GM18519 (cell line): ENCODE results near the gene NMNAT3.

ENCODE experiments used
- ATAC-seq: cut with Tn5 transposase; IDR thresholded peaks from one replicate; pipeline ENCODE4 v1.9.1; 2021; ENCODE audit warnings: mild to moderate bottlenecking, moderate library complexity; ENCODE audit not compliant: unreplicated experiment, low FRiP score

Gene NMNAT3

DNA sequence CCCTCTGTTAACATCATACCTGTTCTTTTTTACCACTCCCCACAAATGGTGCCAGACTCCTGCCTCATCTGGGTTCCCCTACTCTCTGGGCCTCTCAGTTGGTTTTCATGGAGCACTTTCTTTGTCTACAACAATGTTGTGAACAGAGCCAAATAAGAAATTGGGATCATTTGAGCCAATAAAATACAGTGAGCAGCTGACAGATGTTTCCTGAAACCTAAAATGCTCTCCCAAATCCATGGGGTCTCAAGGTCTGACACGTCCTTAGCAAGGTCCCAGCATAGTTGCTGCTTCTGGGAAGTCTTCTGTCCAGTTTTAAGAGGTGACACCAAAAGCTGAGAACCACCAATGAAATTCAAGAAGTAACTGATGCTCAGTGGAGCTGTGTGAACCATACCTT lies 1.7 kb downstream of the NMNAT3 start:
- no peak for ATAC-seq

DNA sequence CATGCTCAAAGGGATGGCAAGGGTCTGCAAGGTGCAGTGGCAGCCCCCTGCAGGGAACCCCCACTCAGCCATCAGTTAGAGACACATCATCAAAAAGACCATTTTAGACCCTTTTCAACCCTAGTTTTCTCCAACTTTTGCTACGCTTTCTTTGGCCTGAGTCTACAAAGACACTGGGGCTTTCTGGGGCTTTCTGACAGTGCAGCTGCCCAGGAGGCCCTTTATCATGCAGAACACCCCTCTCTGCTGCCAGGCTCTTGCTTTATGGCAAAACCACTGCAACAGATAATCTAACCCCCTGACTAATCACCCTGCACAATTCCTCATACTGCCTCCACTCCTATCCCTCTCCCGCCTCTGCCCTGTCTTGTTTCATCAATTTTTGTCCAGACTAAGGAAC lies 2.4 kb downstream of the NMNAT3 start:
- no peak for ATAC-seq

DNA sequence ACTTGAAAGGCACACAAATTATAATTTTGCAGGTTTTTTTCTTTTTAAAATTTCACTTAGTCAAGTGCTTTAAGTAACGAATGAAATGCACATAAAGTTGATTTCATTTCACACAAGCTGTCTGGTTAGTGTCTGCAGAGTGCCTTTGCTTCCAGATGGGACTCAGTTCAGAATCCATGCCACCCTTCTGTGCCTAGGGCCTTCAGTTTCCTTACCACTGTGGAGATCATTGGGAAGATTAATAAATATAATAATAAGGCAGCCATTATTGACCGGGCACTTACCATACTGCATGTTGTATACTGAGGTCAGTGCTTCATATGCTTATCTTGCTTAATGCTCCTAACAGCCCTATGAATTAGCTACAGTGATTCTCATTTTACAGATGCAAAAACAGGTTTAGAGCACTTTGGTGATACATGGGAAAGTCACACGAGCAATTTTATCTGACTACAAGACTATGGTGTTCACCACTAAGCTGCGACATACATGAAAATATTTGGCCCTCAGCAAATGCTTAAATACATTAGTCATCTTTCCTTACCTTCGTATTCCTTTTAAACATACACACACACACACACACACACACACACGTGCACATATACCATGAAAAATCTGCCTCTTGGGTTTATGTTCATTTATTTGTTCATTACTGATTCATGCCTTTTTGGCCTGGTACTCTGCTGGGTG lies 3.1 kb downstream of the NMNAT3 start:
- no peak for ATAC-seq

DNA sequence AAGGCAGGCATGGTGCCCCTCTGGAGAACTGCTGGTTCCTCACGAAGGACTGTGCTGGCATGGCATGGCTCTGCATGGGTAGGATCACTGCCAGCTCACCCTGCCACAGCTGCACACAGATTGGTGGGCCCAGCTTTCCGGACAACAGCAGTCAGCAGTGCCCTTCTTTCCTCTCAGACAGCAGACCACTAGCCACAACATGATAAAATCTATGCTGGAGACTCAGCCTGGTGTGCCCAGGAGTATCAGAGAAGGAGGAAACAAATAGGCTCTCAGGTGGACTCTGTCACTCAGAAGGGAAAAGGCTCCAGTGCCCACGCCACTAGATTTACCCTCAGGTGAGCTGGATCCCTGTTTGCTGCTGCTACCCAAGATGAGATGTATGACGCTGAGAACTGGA lies 4.9 kb downstream of the NMNAT3 start:
- no peak for ATAC-seq

DNA sequence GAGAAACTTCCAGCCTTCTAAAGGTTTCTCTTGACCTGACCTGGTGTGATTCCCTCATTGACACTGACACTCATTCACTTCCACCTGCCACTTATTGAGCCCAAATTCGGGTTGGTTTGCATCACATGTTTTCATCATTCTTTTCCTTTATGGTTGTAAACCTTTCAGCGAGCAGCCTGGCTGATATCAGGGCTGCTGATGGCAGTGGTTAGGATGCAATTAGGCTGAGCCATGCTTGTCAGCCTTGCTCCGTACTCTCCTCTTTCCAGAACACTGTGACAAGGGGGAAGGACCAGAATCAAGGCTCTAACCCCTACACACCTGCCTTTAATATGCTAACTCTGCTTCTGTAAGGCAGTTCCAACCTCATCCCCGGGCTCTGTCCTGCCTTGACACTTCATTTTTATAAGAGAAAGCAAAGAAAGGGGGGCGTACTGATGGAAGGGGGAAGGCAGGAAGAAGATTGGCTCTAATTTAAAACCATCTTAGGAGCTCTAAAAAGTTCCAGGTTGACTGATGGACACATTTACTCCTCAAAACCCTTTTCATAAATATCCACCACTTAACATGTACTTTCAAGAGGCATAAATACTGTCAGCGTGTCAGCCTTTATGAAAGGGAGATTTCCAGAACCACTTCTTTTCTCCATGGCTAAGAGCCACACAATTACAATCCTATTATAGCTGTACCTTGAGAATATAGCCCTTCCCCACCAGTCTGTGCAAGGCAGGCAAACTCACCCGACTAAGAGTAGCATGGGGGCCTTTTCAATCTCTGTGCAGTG lies 5.7 kb downstream of the NMNAT3 start:
- no peak for ATAC-seq

DNA sequence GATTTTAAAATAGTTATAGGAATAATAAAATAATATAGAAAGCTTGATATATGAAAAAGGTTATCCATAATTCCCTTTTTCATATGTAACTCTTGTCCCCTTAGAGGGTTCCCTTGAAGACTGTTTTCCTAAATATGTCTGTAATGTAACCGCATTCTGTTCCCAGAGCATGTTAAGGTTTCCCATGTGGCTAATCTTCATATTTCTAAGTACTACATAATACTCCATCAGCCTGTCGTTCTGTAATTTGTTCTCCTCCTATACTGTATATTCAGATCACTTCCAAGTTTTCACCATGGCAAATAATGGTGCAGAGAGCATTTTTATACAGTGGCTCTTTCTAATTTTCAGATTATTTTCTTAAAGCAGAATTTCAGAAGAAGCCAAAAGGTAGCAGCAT lies 6.7 kb downstream of the NMNAT3 start:
- no peak for ATAC-seq

DNA sequence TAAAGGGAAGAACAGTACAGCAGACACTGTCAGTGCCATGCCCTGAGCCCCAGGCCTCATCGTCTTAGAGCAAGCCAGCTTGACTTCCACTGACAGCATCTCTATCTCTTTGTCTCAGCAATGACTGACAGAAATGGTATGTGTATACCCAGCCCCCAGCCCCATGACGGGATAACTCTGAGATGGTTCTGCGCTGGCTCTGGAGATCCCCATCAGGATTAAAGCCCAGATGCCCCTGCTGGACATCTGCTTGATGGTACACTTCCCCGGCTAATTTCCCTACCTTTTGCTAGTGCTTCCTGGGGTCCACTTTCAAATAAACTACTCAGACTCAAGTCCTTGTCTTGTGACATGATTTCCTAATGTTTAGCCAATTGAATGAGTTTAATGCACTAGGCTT lies 7.6 kb downstream of the NMNAT3 start:
- no peak for ATAC-seq

DNA sequence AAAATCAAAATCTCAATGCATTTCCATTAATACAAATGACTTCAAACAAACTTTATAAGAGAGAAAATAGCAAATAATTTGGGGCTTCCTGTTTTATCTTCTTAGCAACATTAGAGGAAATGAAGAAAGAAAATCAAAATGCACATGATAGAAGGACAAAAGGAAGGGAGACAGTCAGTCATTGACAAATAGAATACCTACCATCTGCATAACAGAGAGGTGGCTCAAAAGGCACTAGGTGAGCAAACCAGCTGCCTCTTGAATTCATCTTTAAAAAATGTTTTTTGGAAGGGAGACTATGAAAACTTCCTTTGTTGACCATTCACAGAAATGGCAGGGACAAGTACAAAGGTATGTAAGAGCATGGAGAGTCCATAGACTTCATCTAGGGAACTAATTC lies 9.4 kb downstream of the NMNAT3 start:
- ATAC-seq: no peak

DNA sequence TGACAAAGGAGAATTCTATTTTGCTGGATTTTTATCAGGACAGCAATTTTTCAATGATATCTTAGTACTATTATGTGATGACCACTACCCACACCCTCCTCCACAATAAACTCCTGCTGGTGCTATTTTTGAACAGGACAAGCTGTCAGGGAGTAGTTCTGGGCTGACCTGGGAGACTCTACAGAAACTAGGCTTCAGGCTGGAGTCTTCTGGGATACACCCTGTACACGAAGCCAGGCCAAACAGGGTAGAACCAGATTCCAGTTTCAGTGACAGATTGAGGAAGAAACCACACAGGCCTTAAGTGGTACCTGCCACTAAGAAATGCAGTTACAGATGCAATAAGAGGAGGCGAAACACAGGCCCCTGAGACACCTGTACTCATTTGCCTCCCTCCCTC lies 12.8 kb downstream of the NMNAT3 start:
- ATAC-seq: no peak

DNA sequence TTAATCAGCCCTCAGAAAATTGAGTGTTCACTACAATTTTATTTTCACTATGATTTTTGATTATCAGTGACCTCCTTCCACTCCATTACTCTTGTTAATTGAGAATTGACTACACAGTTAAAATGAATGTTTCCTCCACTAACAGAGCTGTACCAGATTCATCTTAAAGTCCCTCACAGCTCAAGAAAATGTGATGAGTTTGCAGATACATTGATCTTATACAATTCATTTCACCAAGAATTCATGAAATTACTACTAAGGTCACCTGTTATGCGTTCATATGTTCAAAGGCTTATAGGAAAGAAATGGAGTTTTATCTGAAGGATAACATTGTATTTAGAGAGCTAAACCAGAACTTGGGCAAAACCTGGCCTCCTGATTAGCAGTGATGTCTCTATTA lies 17.5 kb downstream of the NMNAT3 start:
- no peak for ATAC-seq

DNA sequence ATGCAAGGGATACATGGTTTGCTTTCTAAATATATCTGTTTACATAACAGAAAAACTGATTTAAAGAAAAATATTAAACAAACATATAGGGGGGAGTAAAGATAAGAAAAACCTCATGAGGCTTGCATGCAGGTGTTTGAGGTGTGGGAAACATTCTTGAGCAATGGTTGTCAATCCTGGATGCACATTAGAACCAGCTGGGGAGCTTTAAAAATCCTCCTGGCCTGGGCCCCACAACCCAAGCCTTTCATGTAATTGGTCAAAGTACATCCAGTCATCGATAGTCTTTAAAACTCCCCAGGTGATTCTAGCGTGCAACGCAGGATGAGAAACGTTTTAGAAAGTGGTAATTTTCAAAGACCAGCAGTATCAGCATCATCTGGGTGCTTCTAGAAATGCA lies 18.3 kb downstream of the NMNAT3 start:
- no peak for ATAC-seq

DNA sequence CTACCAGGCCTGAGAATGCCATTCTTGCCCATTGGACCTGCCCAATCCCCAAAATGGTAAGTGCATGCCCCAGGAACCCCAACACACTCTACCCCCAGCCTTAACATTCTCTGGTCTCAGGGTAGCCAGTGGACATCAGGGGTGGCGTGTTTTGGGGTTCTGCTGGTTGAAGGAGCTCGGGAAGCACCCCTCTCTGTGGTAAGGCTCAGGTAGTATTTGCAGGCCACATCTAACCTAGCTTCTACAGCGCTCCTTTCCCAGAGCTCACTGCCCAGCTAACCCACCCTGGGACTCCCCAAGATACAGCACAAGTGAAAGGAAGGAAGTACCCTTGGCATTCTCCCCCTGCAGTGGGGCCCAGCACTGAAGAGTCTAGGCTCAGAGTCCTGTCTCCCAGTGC lies 19.8 kb downstream of the NMNAT3 start:
- no peak for ATAC-seq

DNA sequence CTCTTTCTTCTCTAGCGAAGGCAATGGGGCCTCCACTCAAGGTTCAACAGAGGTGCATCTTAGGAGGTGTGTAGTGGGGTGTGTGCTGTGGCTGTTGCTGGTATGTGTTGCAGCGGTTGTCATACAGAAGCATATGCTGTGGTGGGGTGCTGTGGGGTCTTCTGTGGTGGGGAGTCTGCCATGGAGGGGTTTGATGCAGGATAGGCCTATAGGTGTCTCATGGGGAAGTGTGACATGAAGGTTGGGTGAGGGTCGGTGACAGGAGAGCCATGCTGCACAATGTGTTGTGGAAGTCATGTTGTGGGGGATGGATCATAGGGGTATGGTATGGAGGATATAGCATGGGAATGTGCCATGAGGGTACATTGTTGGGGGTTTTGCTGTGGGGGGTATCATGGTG lies 20.3 kb downstream of the NMNAT3 start:
- no peak for ATAC-seq

DNA sequence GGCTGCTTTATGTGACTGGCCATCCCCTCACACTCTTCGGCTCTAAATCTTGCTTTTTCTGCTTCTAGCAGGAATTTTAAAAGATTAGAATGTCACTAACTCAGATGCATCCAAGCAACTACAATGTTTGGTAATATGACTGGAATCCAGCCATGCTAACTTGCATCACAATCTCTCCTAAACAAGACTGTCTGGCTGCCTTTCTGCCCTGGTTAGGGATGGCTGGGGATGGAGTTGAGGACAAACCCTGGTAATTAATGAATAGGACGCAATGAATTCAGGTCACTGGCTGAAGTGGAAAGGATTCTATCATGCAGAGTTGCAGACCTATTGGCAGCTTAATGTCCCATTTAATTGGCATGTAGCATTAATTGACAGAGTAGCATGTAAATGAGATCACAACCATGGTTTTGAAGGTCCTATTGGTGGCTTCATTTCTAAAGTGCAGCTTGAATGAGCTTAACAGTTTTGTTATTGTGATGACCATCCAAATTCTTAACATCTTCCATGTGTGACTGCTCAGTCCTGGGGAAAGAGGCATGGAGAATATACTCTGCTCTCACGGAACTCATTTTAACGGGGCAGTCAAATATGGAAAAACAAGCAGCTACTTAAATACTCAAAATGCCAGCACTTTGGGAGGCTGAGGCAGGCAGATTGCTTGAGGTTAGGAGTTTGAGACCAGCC lies 21.7 kb downstream of the NMNAT3 start:
- ATAC-seq: no peak

DNA sequence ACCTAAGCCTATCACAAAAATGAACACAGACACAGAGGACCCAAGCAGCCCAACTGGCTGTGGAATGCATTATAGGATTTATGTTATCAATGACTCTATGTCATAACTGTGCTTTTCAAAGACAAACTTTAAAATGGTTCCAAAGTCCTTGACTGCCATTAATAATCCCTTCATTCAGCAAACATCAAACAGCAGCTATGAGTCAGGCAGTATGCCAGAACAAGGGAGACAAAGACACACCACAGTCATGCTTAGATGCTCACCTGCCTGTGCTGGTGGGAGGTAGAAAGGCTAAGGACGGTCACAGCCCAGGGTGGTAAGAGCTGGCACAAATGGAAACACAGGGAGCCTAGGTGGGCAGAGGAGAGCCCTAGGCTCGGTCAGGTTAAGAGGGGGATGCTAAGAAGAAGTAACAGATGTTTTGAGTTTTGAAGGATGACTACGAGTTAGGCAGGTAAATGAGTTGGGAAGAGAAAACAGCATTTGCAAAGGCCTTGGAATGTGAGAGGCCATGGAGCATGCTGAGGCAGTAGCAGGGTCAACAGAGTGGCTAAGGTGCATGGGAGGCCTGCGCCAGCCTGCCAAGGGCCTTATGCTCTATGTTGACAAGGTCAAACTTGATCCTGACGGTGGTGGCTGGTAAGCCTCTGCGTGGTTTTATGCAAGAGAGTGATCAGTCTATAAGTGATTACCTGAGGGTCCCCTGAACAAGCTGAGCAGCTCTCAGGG lies 23.0 kb downstream of the NMNAT3 start:
- ATAC-seq: no peak

DNA sequence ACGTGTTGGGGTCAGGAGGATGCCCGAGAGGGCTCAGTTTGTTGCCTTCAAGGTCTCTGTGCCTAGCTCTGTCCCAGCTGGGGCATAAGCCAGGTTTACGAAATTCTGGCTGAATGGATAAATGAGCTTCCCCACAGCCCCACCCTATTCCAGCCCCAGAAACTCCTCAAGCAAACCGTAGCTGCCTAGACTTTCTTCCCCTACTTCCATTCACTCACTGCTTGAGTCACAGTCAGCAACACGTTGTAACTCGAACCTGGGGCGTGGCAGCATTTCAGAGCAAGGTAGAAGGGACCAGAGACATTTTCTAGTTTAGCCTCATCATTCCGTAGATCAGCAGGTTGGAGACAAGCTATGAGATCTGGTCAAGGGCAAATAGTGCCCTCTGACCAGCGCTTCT lies 24.2 kb downstream of the NMNAT3 start:
- no peak for ATAC-seq

DNA sequence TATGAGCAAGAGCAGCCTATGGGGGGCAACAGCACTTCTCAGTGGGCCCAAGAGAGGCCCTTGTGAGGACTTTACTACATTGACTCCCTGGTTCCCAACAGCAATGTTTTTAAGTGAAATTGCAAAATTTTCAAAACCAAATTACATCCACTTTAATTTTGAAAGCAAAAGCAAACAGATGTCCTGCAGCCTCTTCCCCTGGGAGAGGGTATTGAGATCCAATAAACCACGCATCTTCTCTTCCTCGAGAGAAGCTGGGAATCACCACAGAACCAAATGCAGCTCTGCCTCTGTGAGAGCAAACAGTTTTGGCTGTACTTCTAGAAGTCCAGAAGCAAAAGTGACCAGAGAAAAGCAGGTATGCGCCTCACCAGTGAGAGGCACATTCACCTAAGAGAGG lies 25.2 kb downstream of the NMNAT3 start:
- no peak for ATAC-seq

DNA sequence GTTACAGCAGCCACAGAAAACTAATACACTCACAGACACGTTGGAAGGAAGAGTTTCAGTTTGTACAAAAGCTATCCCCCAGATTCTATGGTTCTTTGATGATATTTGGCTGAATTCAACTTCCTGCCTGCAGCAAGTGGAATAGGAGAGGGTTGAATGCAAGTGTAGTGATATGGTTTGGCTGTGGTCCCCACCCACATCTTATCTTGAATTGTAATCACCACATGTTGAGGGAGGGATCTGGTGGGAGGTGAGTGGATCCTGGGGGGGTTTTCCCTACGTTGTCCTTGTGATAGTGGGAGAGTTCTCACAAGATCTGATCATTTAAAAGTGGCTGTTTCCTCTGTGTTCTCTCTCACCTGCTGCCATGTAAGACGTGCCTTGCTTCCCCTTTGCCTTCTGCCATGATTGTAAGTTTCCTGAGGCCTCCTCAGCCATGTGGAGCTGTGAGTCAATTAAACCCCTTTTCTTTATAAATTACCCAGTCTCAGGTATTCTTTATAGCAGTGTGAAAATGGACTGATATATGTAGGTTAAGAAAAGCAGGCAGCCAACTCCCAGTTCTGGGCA lies 29.8 kb downstream of the NMNAT3 start:
- no peak for ATAC-seq

DNA sequence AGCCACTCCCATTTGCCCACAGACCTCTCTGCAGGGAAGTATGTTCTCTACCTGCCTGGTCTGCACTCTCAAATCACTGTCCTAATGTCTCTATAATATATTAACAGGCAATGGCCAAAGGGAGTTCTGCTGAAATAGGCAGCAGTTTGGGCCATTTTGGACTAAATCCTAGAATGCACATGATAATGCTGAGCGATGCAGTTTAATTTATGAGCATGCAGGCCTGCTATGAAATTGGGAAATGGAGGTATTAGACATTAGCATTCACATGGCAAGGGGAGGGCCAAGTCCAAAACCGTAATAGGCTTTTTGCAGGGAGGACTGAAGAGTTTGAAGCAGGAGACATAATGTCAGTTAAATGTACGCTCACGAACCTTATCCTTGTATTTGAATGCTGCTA lies 31.3 kb downstream of the NMNAT3 start:
- ATAC-seq: no peak

DNA sequence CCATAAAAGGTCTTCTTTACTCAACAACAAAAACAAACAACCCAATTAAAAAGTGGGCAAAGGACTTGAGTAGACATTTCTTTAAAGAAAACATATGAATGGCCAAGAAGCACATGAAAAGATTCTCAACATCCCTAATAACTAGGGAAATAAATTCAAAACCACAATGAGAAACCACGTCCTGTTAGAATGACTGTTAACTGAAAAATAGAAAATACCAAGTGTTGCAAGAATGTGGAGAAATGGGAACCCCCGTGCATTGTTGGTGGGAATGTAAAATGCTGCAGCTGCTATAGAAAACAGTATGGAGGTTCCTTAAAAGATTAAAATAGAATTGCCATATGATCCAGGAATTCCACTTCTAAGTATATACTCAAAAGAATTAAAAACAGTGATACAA lies 34.8 kb downstream of the NMNAT3 start:
- ATAC-seq: no peak

DNA sequence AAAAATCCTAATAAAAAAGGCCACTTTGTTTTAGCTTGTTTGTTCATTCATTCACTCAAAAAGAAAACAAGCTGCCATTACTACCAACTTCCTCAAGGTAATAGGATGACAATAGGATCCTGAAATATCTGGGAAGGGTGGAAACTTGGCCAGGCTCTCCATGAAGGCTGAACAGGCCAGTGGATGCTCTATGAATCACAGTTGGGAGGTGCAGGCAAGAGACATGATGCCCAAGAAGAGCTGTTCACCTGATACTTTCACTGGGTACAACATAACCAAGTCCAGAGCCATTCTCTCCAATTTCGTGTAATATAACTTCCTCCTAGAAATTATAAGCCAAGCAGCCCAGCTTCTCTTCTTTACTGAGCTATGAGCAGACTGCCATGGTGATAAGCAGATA lies 37.3 kb downstream of the NMNAT3 start:
- no peak for ATAC-seq
